ENCODE measurements around the gene OR6X1. TPM values are rescaled to one million over a fixed set of nuclear protein-coding genes. Genes with fewer than 3 reads are reported as not detected.

Gene OR6X1
- total RNA-seq, 4 donors from 2014 or later = not detected

DNA sequence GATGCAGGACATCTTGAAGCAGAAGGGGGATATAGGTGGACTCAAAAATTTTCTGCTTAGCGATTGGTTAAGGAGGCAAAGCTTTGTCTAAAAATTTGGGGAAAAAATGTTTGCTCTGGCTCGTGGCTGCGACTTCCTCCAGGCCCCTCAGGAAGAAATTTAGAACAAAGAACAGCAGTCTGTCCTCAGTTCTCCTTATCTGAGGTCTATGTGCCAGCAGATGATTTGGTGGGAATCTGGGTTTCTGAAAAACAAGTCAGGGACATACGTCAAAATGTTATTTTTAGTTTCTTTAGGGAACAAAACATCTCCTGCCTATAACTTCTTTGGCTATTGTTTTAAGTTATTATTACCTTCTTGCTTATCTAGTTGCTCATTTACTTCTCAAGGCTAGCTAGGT lies 43.8 kb upstream of the OR6X1 start:
- no peak for DNase-seq
- TF ChIP-seq, protein P1, sequence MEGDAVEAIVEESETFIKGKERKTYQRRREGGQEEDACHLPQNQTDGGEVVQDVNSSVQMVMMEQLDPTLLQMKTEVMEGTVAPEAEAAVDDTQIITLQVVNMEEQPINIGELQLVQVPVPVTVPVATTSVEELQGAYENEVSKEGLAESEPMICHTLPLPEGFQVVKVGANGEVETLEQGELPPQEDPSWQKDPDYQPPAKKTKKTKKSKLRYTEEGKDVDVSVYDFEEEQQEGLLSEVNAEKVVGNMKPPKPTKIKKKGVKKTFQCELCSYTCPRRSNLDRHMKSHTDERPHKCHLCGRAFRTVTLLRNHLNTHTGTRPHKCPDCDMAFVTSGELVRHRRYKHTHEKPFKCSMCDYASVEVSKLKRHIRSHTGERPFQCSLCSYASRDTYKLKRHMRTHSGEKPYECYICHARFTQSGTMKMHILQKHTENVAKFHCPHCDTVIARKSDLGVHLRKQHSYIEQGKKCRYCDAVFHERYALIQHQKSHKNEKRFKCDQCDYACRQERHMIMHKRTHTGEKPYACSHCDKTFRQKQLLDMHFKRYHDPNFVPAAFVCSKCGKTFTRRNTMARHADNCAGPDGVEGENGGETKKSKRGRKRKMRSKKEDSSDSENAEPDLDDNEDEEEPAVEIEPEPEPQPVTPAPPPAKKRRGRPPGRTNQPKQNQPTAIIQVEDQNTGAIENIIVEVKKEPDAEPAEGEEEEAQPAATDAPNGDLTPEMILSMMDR (IDR thresholded peaks at IDR 0.05) = no peak
- TF ChIP-seq POLR2A (IDR thresholded peaks at IDR 0.05) = no peak
- no peaks in the 10 kb centered on the region for H3K36me3 ChIP-seq
- no peaks in the 10 kb centered on the region for H3K9me3 ChIP-seq
- H3K4me1 ChIP-seq = no peaks in the 10 kb centered on the region
- H3K4me3 ChIP-seq = no peak overlapping the region
- no peaks in the 10 kb centered on the region for H3K27me3 ChIP-seq
- H3K27ac ChIP-seq = no peak overlapping the region

DNA sequence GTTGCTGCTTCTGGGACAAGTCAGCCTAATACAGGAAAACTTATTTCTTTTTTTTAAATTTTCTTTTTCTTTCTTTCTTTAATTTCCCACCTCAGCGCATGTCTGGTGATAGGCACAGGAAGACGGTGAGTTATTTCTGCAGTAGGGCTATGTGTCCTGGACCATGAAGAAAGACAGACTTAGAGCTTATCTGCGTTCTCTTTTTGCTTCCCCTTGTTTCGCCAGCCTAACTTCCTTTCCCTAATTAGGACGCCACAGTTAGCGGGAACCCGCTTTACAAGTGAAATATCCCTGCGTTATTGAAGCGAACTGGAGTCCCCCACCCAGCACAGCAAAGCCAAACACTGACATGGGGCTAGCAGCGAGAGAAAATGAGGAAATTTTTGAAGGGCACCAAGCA lies 43.2 kb upstream of the OR6X1 start:
- TF ChIP-seq, protein P1 (IDR thresholded peaks at IDR 0.05) = no peak
- TF ChIP-seq POLR2A (IDR thresholded peaks at IDR 0.05) = no peak

DNA sequence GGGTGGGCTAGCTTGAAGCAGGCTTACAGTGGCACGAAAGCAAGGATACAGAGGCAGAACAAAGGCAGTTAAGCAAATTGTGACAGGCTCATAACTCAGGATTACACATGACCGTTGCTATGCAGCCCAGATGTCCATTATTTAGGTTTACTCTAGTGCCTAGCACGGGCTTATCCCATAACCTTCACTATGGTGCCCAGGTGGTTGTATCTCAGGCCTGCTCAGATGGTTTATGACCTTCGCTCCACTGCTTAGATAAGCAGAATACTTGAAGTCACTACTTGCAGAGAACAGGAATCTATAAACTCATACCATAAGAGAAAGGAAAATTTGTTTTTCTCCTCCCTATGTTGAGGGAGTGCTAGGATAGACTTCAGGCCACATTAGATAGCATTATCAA lies 42.8 kb upstream of the OR6X1 start:
- Histone ChIP-seq H3K4me1 (no peaks in the 10 kb centered on the region), H3K9me3 (no peaks in the 10 kb centered on the region), H3K36me3 (no peaks in the 10 kb centered on the region), H3K27ac (no peak overlapping the region), H3K4me3 (no peak overlapping the region), H3K27me3 (no peaks in the 10 kb centered on the region)
- no peak for DNase-seq
- TF ChIP-seq, protein P1 (IDR thresholded peaks at IDR 0.05) = no peak
- TF ChIP-seq POLR2A (IDR thresholded peaks at IDR 0.05) = no peak

More for the DNA sequence above, 43.2 kb upstream of the OR6X1 start:
- Histone ChIP-seq H3K36me3 (no peaks in the 10 kb centered on the region), H3K27ac (no peak overlapping the region), H3K27me3 (no peaks in the 10 kb centered on the region), H3K9me3 (no peaks in the 10 kb centered on the region), H3K4me3 (no peak overlapping the region), H3K4me1 (no peaks in the 10 kb centered on the region)
- DNase-seq = no peak

DNA sequence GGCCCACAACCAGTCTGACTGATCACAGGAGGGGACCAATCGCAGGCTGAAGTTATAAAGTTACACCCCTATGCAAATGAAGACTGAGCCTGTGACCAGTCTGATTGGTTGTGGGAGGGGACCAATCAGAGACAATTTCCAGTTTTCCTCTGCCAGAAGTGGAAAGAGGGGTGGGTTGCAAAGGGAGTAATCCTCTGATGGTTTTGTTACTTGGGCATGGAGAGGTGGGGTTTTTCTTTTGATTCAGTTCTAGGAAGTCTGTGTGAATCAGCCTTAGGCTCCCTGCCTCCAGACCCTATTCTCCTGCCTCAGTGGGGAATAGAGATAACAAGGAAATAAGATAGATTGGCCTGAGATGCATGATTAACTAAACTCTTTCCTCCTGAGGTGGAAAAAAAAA lies 41.9 kb upstream of the OR6X1 start:
- H3K36me3 ChIP-seq = no peaks in the 10 kb centered on the region
- DNase-seq = no peak
- no peaks in the 10 kb centered on the region for H3K4me1 ChIP-seq
- no peak for TF ChIP-seq POLR2A (IDR thresholded peaks at IDR 0.05)
- TF ChIP-seq, protein P1 (IDR thresholded peaks at IDR 0.05) = no peak
- no peaks in the 10 kb centered on the region for H3K27me3 ChIP-seq
- H3K27ac ChIP-seq = no peak overlapping the region
- H3K9me3 ChIP-seq = no peaks in the 10 kb centered on the region
- H3K4me3 ChIP-seq = no peak overlapping the region

DNA sequence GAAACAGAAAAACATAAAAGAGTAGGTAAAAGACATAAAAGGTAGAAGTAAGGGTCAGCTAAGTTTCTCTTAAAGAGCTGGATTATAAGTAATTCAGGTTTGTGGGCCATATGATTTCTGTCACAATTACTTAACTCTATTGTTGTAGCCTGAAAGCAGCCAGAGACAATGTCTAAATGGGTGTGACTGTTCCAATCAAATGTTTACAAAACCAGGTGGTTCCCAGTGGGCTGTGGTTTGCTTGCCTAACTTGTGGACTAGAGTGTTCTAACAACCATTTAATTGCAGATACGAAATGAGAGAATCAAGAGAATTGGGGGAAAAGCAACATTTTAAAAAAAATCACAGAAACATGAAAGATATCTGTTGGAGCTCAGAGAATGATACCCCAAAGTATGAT lies 29.2 kb upstream of the OR6X1 start:
- H3K4me1 ChIP-seq = no peaks in the 10 kb centered on the region
- H3K27me3 ChIP-seq = no peaks in the 10 kb centered on the region
- no peak for DNase-seq
- no peak overlapping the region for H3K4me3 ChIP-seq
- TF ChIP-seq, protein P1 (IDR thresholded peaks at IDR 0.05) = no peak
- no peak for TF ChIP-seq POLR2A (IDR thresholded peaks at IDR 0.05)
- H3K27ac ChIP-seq = no peak overlapping the region
- H3K9me3 ChIP-seq = no peaks in the 10 kb centered on the region
- H3K36me3 ChIP-seq = no peaks in the 10 kb centered on the region

DNA sequence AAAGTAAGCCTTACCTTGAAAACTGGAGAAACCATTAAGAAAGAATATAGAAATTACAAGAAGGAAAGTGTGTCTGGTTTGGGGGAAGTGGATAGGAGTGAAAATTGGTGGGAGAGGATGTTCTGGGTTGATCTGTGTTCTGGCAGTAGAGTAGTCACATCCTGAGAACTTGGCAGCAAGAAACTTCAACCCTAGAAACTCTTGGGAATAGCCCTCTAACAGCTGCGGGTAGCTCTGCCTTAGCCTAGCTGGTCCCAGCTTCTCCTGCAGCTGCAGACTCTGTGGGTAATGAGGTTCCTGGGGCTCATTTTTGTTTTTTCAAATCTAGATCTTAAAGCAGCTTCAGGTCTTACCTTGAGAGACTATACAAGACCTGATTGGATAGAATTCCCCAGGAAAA lies 24.2 kb upstream of the OR6X1 start:
- Histone ChIP-seq H3K9me3 (no peaks in the 10 kb centered on the region), H3K4me3 (no peak overlapping the region), H3K27ac (no peak overlapping the region), H3K4me1 (no peaks in the 10 kb centered on the region), H3K36me3 (no peaks in the 10 kb centered on the region), H3K27me3 (no peaks in the 10 kb centered on the region)
- TF ChIP-seq, protein P1 (IDR thresholded peaks at IDR 0.05) = no peak
- TF ChIP-seq POLR2A (IDR thresholded peaks at IDR 0.05) = no peak
- DNase-seq = no peak
